HepG2 (cell line): ENCODE measurements around the gene PAX7. TPM values are rescaled to one million over a fixed set of nuclear protein-coding genes. Genes with fewer than 3 reads are reported as not detected.

Source experiments
- ARNTL ChIP-seq: sonication (generic); formaldehyde crosslinking; IDR thresholded peaks from 2 replicates; pipeline ENCODE4 v1.4.0; 2020; ENCODE audit warnings: mild to moderate bottlenecking, missing genetic modification reagents
- CBX2 ChIP-seq, 2 experiments: fragments of 200-600 bp in 1 of 2; sonication (generic); formaldehyde crosslinking in 1 of 2; IDR thresholded peaks; 2 replicates each; pipeline versions ENCODE4 v1.7.0 to v1.8.1; 2018 to 2022; ENCODE audit warnings: low read depth in 2 of 2, low read length in 1 of 2, mild to moderate bottlenecking in 1 of 2, missing genetic modification reagents in 1 of 2
- CCDC6 ChIP-seq: sonication (generic); formaldehyde crosslinking; IDR thresholded peaks from 2 replicates; pipeline ENCODE4 v1.8.1; 2022; ENCODE audit warnings: mild to moderate bottlenecking, missing genetic modification reagents, moderate library complexity
- ELF1 ChIP-seq: sonication (generic); formaldehyde crosslinking; IDR thresholded peaks from 2 replicates; pipeline ENCODE4 v1.4.0; 2020; ENCODE audit warnings: missing genetic modification reagents
- ETV5 ChIP-seq: IDR thresholded peaks from 2 replicates; pipeline ENCODE4 v1.6.1; 2018; ENCODE audit warnings: missing biosample characterization, missing genetic modification reagents, inconsistent platforms, borderline replicate concordance
- FOSL1 ChIP-seq: sonication (generic); formaldehyde crosslinking; IDR thresholded peaks from 2 replicates; pipeline ENCODE4 v1.9.0; 2021; ENCODE audit warnings: missing genetic modification reagents, borderline replicate concordance
- ISL2 ChIP-seq: sonication (generic); formaldehyde crosslinking; IDR thresholded peaks from 2 replicates; pipeline ENCODE4 v1.5.0; 2020; ENCODE audit warnings: missing genetic modification reagents
- MED13 ChIP-seq: sonication (generic); formaldehyde crosslinking; IDR thresholded peaks from 2 replicates; pipeline ENCODE4 v1.5.0; 2020; ENCODE audit warnings: missing genetic modification reagents
- POLR2G ChIP-seq: fragments of 200-400 bp; formaldehyde crosslinking; IDR thresholded peaks from 2 replicates; pipeline ENCODE4 v1.6.1; 2018; ENCODE audit warnings: mild to moderate bottlenecking, low read depth, low read length, moderate library complexity
- RFX1 ChIP-seq: fragments of 450-650 bp; IDR thresholded peaks from 2 replicates; pipeline ENCODE4 v1.6.1; 2017
- RNF2 ChIP-seq: fragments of 450-650 bp; conservative IDR thresholded peaks from 2 replicates; pipeline ENCODE4 v1.6.1; 2016; ENCODE audit warnings: low read depth
- SALL1 ChIP-seq: sonication (generic); formaldehyde crosslinking; IDR thresholded peaks from 2 replicates; pipeline ENCODE4 v1.8.0; 2022; ENCODE audit warnings: mild to moderate bottlenecking, missing genetic modification reagents
- SIN3A ChIP-seq: IDR thresholded peaks from 2 replicates; pipeline ENCODE4 v1.6.1; 2011; ENCODE audit warnings: low read depth, mild to moderate bottlenecking, control low read depth, low read length, borderline replicate concordance
- SP4 ChIP-seq: sonication (generic); formaldehyde crosslinking; IDR thresholded peaks from 2 replicates; pipeline ENCODE4 v1.8.1; 2023; ENCODE audit warnings: mild to moderate bottlenecking, missing genetic modification reagents
- TAF15 ChIP-seq: fragments of 200-400 bp; formaldehyde crosslinking; IDR thresholded peaks from one replicate; pipeline ENCODE4 v1.6.1; 2018; ENCODE audit warnings: mild to moderate bottlenecking, low read depth, low read length; ENCODE audit not compliant: poor library complexity, severe bottlenecking
- ZNF253 ChIP-seq: sonication (generic); formaldehyde crosslinking; IDR thresholded peaks from 2 replicates; pipeline ENCODE4 v1.8.0; 2022; ENCODE audit warnings: mild to moderate bottlenecking, missing genetic modification reagents, borderline replicate concordance
- ZNF549 ChIP-seq: sonication (generic); formaldehyde crosslinking; IDR thresholded peaks from 2 replicates; pipeline ENCODE4 v1.5.0; 2020; ENCODE audit warnings: missing genetic modification reagents
- ZNF564 ChIP-seq: sonication (generic); formaldehyde crosslinking; IDR thresholded peaks from 2 replicates; pipeline ENCODE4 v1.8.1; 2023; ENCODE audit warnings: mild to moderate bottlenecking, missing genetic modification reagents
- ZNF670 ChIP-seq: sonication (generic); formaldehyde crosslinking; IDR thresholded peaks from 2 replicates; pipeline ENCODE4 v1.8.0; 2022; ENCODE audit warnings: mild to moderate bottlenecking, missing genetic modification reagents, borderline replicate concordance
- ZSCAN25 ChIP-seq: sonication (generic); formaldehyde crosslinking; IDR thresholded peaks from 2 replicates; pipeline ENCODE4 v1.8.0; 2022; ENCODE audit warnings: mild to moderate bottlenecking, missing genetic modification reagents
- ZSCAN9 ChIP-seq: IDR thresholded peaks from 2 replicates; pipeline ENCODE4 v1.6.1; 2016; ENCODE audit warnings: borderline replicate concordance
- polyA plus RNA-seq, 8 experiments: library from polyadenylated mRNA; depleted of rRNA in 3 of 8; stranded (reverse) in 7 of 8; unstranded in 1 of 8; fragments of >200 nt; fragmentation: Illumina TruSeq in 4 of 8; extraction: Trizol in 4 of 8; gene quantifications; 2 replicates each; pipeline versions ENCODE4 v1.2.1 to v1.2.3, GENCODE V29; 2011 to 2016; ENCODE audit warnings: low read depth in 4 of 8, missing spikeins in 1 of 8, mixed read lengths in 1 of 8; ENCODE audit not compliant: insufficient read depth in 1 of 8
- total RNA-seq, 5 experiments: library from RNA; depleted of rRNA; stranded (reverse); fragments of >200 nt; fragmentation: Illumina TruSeq; extraction: Trizol; gene quantifications; 2 replicates each; pipeline ENCODE4 v1.2.3, GENCODE V29; 2016; ENCODE audit warnings: low read depth in 1 of 5
- TF ChIP-seq, protein P1 (sequence below): sonication (generic); formaldehyde crosslinking; IDR thresholded peaks from 2 replicates; pipeline ENCODE4 v1.9.0; 2022; ENCODE audit warnings: missing genetic modification reagents, mild to moderate bottlenecking, borderline replicate concordance
- TF ChIP-seq, protein P2 (sequence below): sonication (generic); formaldehyde crosslinking; IDR thresholded peaks from 2 replicates; pipeline ENCODE4 v1.5.1; 2020; ENCODE audit warnings: mild to moderate bottlenecking, missing genetic modification reagents
- TF ChIP-seq, protein P3 (sequence below): sonication (generic); formaldehyde crosslinking; IDR thresholded peaks from 2 replicates; pipeline ENCODE4 v1.4.0; 2020; ENCODE audit warnings: missing genetic modification reagents
- TF ChIP-seq, protein P4 (sequence below): sonication (generic); formaldehyde crosslinking; IDR thresholded peaks from 2 replicates; pipeline ENCODE4 v1.8.1; 2023; ENCODE audit warnings: missing genetic modification reagents, mild to moderate bottlenecking, borderline replicate concordance

PAX7 gene
- total and polyA plus RNA-seq, 2 of the 13 experiments (the other 11 are each of a cell fraction or from before 2014, with no cell fraction given) = not detected

DNA sequence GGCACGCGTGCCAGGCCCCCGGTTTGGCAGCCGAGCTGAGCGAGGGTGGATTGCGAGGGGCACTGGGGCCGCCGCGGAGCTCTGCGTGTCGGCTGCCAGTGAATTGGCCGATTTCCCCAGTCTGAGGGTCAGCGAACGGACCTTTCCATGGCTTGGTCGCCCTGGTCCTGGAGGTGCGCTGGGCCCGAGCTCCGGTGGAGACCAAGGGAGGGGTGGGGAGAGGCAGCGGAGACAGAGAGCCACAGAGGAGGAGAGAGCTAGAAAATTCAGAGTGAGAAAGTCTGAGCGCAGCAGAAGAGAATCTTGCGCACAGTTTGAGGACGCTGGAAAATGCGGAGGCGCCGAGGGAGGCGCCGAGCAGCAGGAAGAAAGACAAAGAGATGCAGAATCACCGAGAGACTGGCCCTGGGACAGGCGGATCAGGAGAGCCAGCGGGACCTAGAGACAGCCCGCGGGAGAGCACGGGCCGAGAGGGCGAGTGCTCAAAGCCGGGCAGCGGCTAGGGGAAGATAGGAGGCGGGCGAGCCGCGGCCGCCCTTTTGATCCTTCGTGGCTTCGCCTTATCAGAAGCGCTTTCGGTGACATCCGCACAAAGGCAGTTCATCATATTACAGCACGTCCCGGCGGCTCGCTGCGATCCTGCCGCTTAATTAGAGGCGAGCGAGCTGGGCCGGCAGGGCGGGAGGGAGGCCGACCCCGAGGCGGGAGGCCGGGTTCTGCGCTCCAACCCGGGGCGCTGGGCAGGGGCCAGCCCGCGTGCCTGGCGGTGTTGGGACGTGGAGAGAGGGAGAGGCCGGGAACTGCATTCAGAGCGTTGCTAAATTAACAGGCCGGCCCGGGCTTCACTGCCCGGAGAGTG lies 12.7 kb downstream of the PAX7 start (continued):
- TF ChIP-seq, protein P1, sequence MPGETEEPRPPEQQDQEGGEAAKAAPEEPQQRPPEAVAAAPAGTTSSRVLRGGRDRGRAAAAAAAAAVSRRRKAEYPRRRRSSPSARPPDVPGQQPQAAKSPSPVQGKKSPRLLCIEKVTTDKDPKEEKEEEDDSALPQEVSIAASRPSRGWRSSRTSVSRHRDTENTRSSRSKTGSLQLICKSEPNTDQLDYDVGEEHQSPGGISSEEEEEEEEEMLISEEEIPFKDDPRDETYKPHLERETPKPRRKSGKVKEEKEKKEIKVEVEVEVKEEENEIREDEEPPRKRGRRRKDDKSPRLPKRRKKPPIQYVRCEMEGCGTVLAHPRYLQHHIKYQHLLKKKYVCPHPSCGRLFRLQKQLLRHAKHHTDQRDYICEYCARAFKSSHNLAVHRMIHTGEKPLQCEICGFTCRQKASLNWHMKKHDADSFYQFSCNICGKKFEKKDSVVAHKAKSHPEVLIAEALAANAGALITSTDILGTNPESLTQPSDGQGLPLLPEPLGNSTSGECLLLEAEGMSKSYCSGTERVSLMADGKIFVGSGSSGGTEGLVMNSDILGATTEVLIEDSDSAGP = peak; percentile 50; the same call in 1 of the 2 replicates
- TF ChIP-seq ISL2 (CRISPR knock-in tag) (peak; percentile 57), ELF1 (CRISPR knock-in tag) (no peak), SP4 (CRISPR knock-in tag) (no peak), ARNTL (CRISPR knock-in tag) (no peak), CBX2 (IDR thresholded peaks at IDR 0.05; ENCODE audit: low read depth, low read length) (no peak), CBX2 (CRISPR knock-in tag; IDR thresholded peaks at IDR 0.05; ENCODE audit: low read depth) (peak; percentile 79), SALL1 (peak; percentile 20; the same call in 1 of the 2 replicates), ZSCAN9 (CRISPR knock-in tag) (no peak), ZNF549 (no peak), SIN3A (no peak), ZNF564 (CRISPR knock-in tag) (no peak), ZSCAN25 (CRISPR knock-in tag) (no peak), ZNF253 (CRISPR knock-in tag) (no peak), RFX1 (no peak), ETV5 (CRISPR knock-in tag) (peak; percentile 21; the same call in 1 of the 2 replicates), POLR2G (no peak), TAF15 (no peak), ZNF670 (CRISPR knock-in tag) (no peak), FOSL1 (CRISPR knock-in tag) (no peak), MED13 (CRISPR knock-in tag) (no peak), CCDC6 (no peak), RNF2 (no peak)
- TF ChIP-seq, protein P2, sequence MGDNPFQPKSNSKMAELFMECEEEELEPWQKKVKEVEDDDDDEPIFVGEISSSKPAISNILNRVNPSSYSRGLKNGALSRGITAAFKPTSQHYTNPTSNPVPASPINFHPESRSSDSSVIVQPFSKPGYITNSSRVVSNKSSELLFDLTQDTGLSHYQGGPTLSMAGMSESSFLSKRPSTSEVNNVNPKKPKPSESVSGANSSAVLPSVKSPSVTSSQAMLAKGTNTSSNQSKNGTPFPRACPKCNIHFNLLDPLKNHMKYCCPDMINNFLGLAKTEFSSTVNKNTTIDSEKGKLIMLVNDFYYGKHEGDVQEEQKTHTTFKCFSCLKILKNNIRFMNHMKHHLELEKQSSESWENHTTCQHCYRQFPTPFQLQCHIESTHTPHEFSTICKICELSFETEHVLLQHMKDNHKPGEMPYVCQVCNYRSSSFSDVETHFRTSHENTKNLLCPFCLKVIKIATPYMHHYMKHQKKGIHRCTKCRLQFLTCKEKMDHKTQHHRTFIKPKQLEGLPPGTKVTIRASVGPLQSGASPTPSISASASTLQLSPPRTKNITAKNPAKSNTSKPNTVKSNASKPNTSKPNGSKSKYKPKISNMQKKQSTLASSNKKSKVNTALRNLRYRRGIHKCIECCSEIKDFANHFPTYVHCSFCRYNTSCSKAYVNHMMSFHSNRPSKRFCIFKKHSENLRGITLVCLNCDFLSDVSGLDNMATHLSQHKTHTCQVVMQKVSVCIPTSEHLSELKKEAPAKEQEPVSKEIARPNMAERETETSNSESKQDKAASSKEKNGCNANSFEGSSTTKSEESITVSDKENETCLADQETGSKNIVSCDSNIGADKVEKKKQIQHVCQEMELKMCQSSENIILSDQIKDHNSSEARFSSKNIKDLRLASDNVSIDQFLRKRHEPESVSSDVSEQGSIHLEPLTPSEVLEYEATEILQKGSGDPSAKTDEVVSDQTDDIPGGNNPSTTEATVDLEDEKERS = no peak
- TF ChIP-seq, protein P3, sequence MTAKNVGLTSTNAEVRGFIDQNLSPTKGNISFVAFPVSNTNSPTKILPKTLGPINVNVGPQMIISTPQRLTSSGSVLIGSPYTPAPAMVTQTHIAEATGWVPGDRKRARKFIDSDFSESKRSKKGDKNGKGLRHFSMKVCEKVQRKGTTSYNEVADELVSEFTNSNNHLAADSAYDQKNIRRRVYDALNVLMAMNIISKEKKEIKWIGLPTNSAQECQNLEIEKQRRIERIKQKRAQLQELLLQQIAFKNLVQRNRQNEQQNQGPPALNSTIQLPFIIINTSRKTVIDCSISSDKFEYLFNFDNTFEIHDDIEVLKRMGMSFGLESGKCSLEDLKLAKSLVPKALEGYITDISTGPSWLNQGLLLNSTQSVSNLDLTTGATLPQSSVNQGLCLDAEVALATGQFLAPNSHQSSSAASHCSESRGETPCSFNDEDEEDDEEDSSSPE (CRISPR knock-in tag) = peak; percentile 53; the same call in 1 of the 2 replicates
- TF ChIP-seq, protein P4, sequence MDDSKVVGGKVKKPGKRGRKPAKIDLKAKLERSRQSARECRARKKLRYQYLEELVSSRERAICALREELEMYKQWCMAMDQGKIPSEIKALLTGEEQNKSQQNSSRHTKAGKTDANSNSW (CRISPR knock-in tag) = no peak
